ENCODE measurements around the gene PPIF. TPM values are rescaled to one million over a fixed set of nuclear protein-coding genes. Genes with fewer than 3 reads are reported as not detected.

Gene PPIF
- total RNA-seq, 2 donors from 2014 or later = 19.2 to 67.9 TPM

DNA sequence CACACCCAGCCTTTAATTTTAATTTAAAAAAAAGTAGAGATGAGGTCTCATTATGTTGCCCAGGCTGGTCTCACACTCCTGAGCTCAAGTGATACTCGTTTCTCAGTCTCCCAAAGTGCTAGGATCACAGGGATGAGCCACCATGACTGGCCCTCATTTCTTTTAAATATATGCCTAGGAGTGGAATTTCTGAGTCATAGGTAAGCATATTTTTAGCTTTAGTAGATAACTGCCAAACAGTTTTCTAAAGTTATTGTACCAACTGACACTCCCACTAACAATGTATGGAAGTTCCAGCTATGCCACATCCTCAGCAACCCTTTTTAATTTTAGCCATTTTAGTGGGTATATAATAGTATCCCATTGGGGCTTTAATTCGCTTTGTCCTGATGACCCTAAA, 13.8 kb upstream of the PPIF start:
- no peaks in the 10 kb centered on the region for H3K27me3 ChIP-seq
- DNase-seq (no peak), ATAC-seq (no peak)
- intact Hi-C loops (cut with DNase I) = no loop called here
- H3K4me3 ChIP-seq = no peak overlapping the region
- TF ChIP-seq POLR2A (IDR thresholded peaks at IDR 0.05) = no peak
- TF ChIP-seq, protein P1, sequence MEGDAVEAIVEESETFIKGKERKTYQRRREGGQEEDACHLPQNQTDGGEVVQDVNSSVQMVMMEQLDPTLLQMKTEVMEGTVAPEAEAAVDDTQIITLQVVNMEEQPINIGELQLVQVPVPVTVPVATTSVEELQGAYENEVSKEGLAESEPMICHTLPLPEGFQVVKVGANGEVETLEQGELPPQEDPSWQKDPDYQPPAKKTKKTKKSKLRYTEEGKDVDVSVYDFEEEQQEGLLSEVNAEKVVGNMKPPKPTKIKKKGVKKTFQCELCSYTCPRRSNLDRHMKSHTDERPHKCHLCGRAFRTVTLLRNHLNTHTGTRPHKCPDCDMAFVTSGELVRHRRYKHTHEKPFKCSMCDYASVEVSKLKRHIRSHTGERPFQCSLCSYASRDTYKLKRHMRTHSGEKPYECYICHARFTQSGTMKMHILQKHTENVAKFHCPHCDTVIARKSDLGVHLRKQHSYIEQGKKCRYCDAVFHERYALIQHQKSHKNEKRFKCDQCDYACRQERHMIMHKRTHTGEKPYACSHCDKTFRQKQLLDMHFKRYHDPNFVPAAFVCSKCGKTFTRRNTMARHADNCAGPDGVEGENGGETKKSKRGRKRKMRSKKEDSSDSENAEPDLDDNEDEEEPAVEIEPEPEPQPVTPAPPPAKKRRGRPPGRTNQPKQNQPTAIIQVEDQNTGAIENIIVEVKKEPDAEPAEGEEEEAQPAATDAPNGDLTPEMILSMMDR (IDR thresholded peaks at IDR 0.05) = no peak
- H3K36me3 ChIP-seq (replicated peaks in 1 of 2; ENCODE audit: insufficient read depth in 1 of 2, low read depth in 2 of 2) = no peaks in the 10 kb centered on the region
- H3K9me3 ChIP-seq = no peaks in the 10 kb centered on the region
- 91 to 100% methylated on average over 2 of the region's 2 CpGs for WGBS, 2 donors
- H3K4me1 ChIP-seq = peaks cover 9% of the 10 kb centered on the region
- no peak overlapping the region for H3K27ac ChIP-seq

DNA sequence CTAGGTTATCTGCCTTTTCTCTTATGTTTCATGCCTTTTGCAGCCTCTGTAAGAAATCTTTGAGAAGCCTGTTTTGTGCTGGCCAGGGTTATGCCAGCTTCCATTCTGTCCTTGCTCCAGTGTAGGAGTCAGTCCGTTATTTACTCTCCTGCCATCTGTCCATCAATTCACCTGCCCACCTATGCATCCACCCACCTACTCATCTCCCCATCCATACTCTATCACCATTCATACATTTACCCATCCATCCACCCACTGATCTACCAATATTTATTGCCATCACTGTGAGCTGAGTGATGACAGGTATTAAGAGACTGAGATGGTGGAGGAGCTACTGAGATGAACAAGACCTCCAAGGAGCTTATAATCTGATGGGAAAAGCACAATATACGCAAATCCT, 12.7 kb upstream of the PPIF start:
- no peak for ATAC-seq
- Histone ChIP-seq H3K27me3 (no peaks in the 10 kb centered on the region), H3K9me3 (no peaks in the 10 kb centered on the region), H3K36me3 (replicated peaks in 1 of 2; ENCODE audit: insufficient read depth in 1 of 2, low read depth in 2 of 2) (no peaks in the 10 kb centered on the region), H3K4me3 (no peak overlapping the region), H3K27ac (no peak overlapping the region), H3K4me1 (peaks cover 9% of the 10 kb centered on the region)
- no peak for DNase-seq
- 71 to 90% methylated on average over 2 of the region's 2 CpGs for WGBS, 2 donors
- intact Hi-C loops (cut with DNase I) = no loop called here
- no peak for TF ChIP-seq POLR2A (IDR thresholded peaks at IDR 0.05)
- TF ChIP-seq, protein P1 (IDR thresholded peaks at IDR 0.05) = no peak

DNA sequence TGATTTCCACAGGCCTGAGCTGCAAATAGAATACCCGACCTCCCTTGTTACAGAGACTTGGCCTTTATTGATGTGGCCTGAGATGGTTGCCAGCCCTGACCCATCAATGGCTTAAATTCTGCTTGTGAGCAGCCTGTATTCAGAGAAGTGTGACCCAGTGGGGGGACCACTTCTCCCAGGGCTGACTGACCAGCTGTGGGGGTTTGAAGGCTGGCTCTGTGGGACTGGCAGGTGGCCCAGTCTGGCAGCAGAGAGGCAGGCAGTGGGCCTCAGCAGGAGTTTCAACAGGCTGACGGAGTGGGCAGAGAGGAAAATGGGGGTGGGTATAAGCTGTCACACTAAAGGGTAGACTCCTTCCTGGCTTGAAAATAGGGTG, 12.2 kb upstream of the PPIF start:
- DNase-seq (no peak), ATAC-seq (no peak)
- Histone ChIP-seq H3K27ac (peak overlapping the region in 1 of 4 donors; percentile 38), H3K4me1 (peaks cover 9% of the 10 kb centered on the region), H3K4me3 (no peak overlapping the region), H3K9me3 (no peaks in the 10 kb centered on the region), H3K27me3 (no peaks in the 10 kb centered on the region), H3K36me3 (replicated peaks in 1 of 2; ENCODE audit: insufficient read depth in 1 of 2, low read depth in 2 of 2) (no peaks in the 10 kb centered on the region)
- TF ChIP-seq, protein P1 (IDR thresholded peaks at IDR 0.05) = no peak
- TF ChIP-seq POLR2A (IDR thresholded peaks at IDR 0.05) = no peak
- 79 to 84% methylated on average over 2 of the region's 2 CpGs for WGBS, 2 donors
- intact Hi-C loops (cut with DNase I) = no loop called here

DNA sequence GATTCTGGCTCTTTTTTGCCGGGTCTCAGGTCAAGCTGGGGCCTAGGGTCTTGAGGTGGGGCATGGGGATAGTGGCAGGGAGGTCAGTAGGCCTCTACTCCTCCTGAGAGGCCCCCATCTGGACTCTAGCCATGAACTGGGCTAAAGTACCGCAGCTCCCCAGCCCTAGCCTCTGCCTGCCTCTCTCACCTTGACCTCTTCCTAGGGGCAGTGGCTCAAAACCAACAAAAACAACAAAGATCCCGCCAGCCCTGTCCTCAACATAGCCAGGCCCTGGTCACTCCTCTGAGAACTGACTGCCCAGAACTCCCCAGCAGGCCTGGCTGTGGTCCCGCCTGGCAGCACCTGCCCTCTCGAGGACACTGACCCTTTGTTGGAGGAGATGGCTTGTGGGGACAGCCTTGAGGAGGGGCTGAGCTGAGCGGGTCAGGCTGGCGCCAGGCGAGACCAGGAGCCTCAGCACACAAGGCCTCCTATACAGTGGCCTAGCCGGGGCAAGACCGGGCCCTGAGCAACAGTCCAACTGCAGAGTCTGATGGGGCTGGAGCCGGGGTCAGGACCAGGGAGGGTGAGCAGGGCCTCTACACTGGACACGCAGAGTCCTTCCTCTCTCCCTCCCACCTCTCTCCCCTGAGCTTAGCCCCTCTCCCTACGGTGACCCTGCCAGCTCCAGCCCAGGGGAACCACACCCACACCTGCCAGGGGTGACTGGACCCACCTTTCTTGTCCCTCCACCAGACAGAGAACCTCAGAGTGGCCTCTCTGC, 11.6 kb upstream of the PPIF start:
- intact Hi-C loops (cut with DNase I) = no loop called here
- Histone ChIP-seq H3K36me3 (replicated peaks in 1 of 2; ENCODE audit: insufficient read depth in 1 of 2, low read depth in 2 of 2) (no peaks in the 10 kb centered on the region), H3K9me3 (no peaks in the 10 kb centered on the region), H3K4me1 (peaks cover 12% of the 10 kb centered on the region), H3K4me3 (no peak overlapping the region), H3K27ac (peak overlapping the region in 2 of 4 donors; percentile 28 to 38), H3K27me3 (no peaks in the 10 kb centered on the region)
- peak in 2 of 4 donors; percentile 34 to 49 for DNase-seq
- ATAC-seq = peak; percentile 79
- TF ChIP-seq, protein P1 (IDR thresholded peaks at IDR 0.05) = no peak
- TF ChIP-seq POLR2A (IDR thresholded peaks at IDR 0.05) = no peak
- WGBS, 2 donors = 62 to 65% methylated on average over 6 to 13 of the region's 13 CpGs

DNA sequence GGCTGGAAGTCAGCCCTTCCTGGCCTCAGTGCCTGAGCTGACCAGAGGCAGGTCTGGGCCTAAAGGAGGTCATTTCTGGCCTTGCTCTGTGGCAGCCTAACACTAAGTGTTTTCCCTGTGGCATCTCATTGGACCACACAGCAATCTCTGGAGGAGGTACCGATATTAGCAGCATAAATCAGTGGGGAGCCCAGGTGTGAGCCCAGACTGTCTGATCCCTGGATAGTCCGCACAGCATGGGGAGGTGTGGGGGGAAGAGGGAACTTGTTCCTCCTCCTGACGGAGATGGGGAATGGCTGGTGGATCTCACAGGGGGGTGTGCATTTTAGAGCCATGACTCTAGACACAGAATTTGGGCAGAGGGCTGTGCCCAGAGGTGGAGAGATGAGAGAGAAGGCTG, 11.0 kb upstream of the PPIF start:
- H3K9me3 ChIP-seq = no peaks in the 10 kb centered on the region
- no peaks in the 10 kb centered on the region for H3K27me3 ChIP-seq
- no peak overlapping the region for H3K4me3 ChIP-seq
- H3K27ac ChIP-seq = peak overlapping the region in 1 of 4 donors; percentile 28
- no peak for ATAC-seq
- H3K4me1 ChIP-seq = peaks cover 18% of the 10 kb centered on the region
- H3K36me3 ChIP-seq (replicated peaks in 1 of 2; ENCODE audit: insufficient read depth in 1 of 2, low read depth in 2 of 2) = no peaks in the 10 kb centered on the region
- no peak for TF ChIP-seq POLR2A (IDR thresholded peaks at IDR 0.05)
- TF ChIP-seq, protein P1 (IDR thresholded peaks at IDR 0.05) = no peak
- intact Hi-C loops (cut with DNase I) = no loop called here
- no peak for DNase-seq
- WGBS, 2 donors = 88 to 100% methylated on average over 3 of the region's 3 CpGs
